Trophoblast cell (in vitro differentiated cells and primary cell): ENCODE results near the gene USF1.

Experiments used
- DNase-seq, 2 donors: peaks; one replicate each; pipeline ENCODE4 v3.0.0-alpha.2; 2016
- H2AFZ ChIP-seq: 2 replicates; pipeline ENCODE4 v1.6.1; 2013; ENCODE audit warnings: low read length, moderate library complexity, mild to moderate bottlenecking; ENCODE audit not compliant: insufficient read depth, poor library complexity
- H2AK5ac ChIP-seq: 2 replicates; pipeline ENCODE4 v1.6.1; 2013; ENCODE audit warnings: mild to moderate bottlenecking, low read length
- H2BK120ac ChIP-seq: 2 replicates; pipeline ENCODE4 v1.6.1; 2013; ENCODE audit warnings: low read length, mild to moderate bottlenecking, moderate library complexity; ENCODE audit not compliant: insufficient read depth, poor library complexity
- H2BK12ac ChIP-seq: 2 replicates; pipeline ENCODE4 v1.6.1; 2013; ENCODE audit warnings: mild to moderate bottlenecking, low read length, moderate library complexity
- H2BK5ac ChIP-seq: 2 replicates; pipeline ENCODE4 v1.6.1; 2013; ENCODE audit warnings: low read length, low read depth, moderate library complexity, mild to moderate bottlenecking; ENCODE audit not compliant: poor library complexity
- H3K14ac ChIP-seq: 2 replicates; pipeline ENCODE4 v1.6.1; 2013; ENCODE audit warnings: mild to moderate bottlenecking, low read length
- H3K18ac ChIP-seq: 2 replicates; pipeline ENCODE4 v1.6.1; 2013; ENCODE audit warnings: mild to moderate bottlenecking, low read length
- H3K23ac ChIP-seq: 2 replicates; pipeline ENCODE4 v1.6.1; 2013; ENCODE audit warnings: low read length
- H3K27ac ChIP-seq: 2 replicates; pipeline ENCODE4 v1.5.1; 2013; ENCODE audit warnings: low read depth, mild to moderate bottlenecking, inconsistent platforms, low read length, moderate library complexity
- H3K27me3 ChIP-seq: 2 replicates; pipeline ENCODE4 v1.6.1; 2013; ENCODE audit warnings: inconsistent platforms, mild to moderate bottlenecking, low read length, moderate library complexity; ENCODE audit not compliant: insufficient read depth
- H3K36me3 ChIP-seq, 2 experiments: 1 replicate in 1 of 2; 2 replicates in 1 of 2; pipeline ENCODE4 v1.6.1; 2013; ENCODE audit warnings: low read length in 2 of 2, mild to moderate bottlenecking in 2 of 2, moderate library complexity in 1 of 2; ENCODE audit not compliant: insufficient read depth in 2 of 2, control insufficient read depth in 1 of 2
- H3K4ac ChIP-seq: 2 replicates; pipeline ENCODE4 v1.6.1; 2013; ENCODE audit warnings: low read depth, mild to moderate bottlenecking, low read length, moderate library complexity
- H3K4me1 ChIP-seq, 2 experiments: 1 replicate in 1 of 2; 2 replicates in 1 of 2; pipeline ENCODE4 v1.6.1; 2013; ENCODE audit warnings: low read length in 2 of 2, mild to moderate bottlenecking in 2 of 2, moderate library complexity in 1 of 2; ENCODE audit not compliant: insufficient read depth in 2 of 2, control insufficient read depth in 1 of 2
- H3K4me2 ChIP-seq: 2 replicates; pipeline ENCODE4 v1.6.1; 2013; ENCODE audit warnings: inconsistent platforms, mild to moderate bottlenecking, low read length, moderate library complexity
- H3K4me3 ChIP-seq: 2 replicates; pipeline ENCODE4 v1.5.1; 2013; ENCODE audit warnings: mild to moderate bottlenecking, low read depth, low read length, inconsistent platforms
- H3K79me1 ChIP-seq: one replicate; pipeline ENCODE4 v1.6.1; 2013; ENCODE audit warnings: low read length
- H3K79me2 ChIP-seq: 2 replicates; pipeline ENCODE4 v1.6.1; 2013; ENCODE audit warnings: low read length, mild to moderate bottlenecking; ENCODE audit not compliant: control insufficient read depth, insufficient read depth, poor library complexity
- H3K9ac ChIP-seq: 2 replicates; pipeline ENCODE4 v1.6.1; 2013; ENCODE audit warnings: mild to moderate bottlenecking, low read length
- H3K9me3 ChIP-seq: 2 replicates; pipeline ENCODE4 v1.6.1; 2013; ENCODE audit warnings: low read depth, mild to moderate bottlenecking, control low read depth, inconsistent platforms, low read length; ENCODE audit not compliant: insufficient read depth
- H4K12ac ChIP-seq: 2 replicates; pipeline ENCODE4 v1.6.1; 2013; ENCODE audit warnings: low read depth, mild to moderate bottlenecking, low read length, moderate library complexity
- H4K8ac ChIP-seq: 2 replicates; pipeline ENCODE4 v1.6.1; 2013; ENCODE audit warnings: low read depth, mild to moderate bottlenecking, low read length, moderate library complexity
- H4K91ac ChIP-seq: one replicate; pipeline ENCODE4 v1.6.1; 2013; ENCODE audit warnings: low read depth, mild to moderate bottlenecking, low read length, moderate library complexity
- WGBS: extraction: QIAGEN DNeasy Blood & Tissue Kit; methylation state at CpG from one replicate; pipeline ENCODE4 v1.1.7; 2013; ENCODE audit warnings: missing lambda C conversion rate; ENCODE audit not compliant: insufficient read length, insufficient coverage; ENCODE audit errors: extremely low coverage; 5-methylcytosine and 5-hydroxymethylcytosine counted together

The USF1 gene

GRCh38 chr1:161071886-161072371 lies 26.2 kb upstream of the USF1 start:
- WGBS: no CpG with 5 or more reads among the region's 9 CpGs
- H3K4me3 ChIP-seq: no peak overlapping the region
- peak overlapping the region; percentile 16 for H3K4ac ChIP-seq

GRCh38 chr1:161070761-161071160 lies 25.0 kb upstream of the USF1 start:
- H3K9ac ChIP-seq: no peak overlapping the region
- peak overlapping the region; percentile 9 for H3K27ac ChIP-seq
- H2BK12ac ChIP-seq: no peak overlapping the region
- H2BK5ac ChIP-seq: peak overlapping the region; percentile 43
- H3K4me2 ChIP-seq: no peak overlapping the region
- no CpG with 5 or more reads among the region's 4 CpGs for WGBS
- H4K8ac ChIP-seq: no peak overlapping the region
- H3K18ac ChIP-seq: no peak overlapping the region
- H2BK120ac ChIP-seq: no peak overlapping the region
- no peak overlapping the region for H3K23ac ChIP-seq
- no peak for DNase-seq
- no peak overlapping the region for H3K4ac ChIP-seq
- H3K9me3 ChIP-seq: no peaks in the 10 kb centered on the region
- H2AK5ac ChIP-seq: no peak overlapping the region
- H4K91ac ChIP-seq: peak overlapping the region; percentile 68
- H3K79me2 ChIP-seq: no peaks in the 10 kb centered on the region
- H3K14ac ChIP-seq: no peak overlapping the region
- no peak overlapping the region for H3K4me3 ChIP-seq
- peaks cover 16 to 20% of the 10 kb centered on the region in 2 experiments for H3K36me3 ChIP-seq
- H4K12ac ChIP-seq: no peak overlapping the region
- no peaks in the 10 kb centered on the region for H3K27me3 ChIP-seq
- H3K79me1 ChIP-seq: peaks cover 12% of the 10 kb centered on the region
- H3K4me1 ChIP-seq: peaks cover 12 to 24% of the 10 kb centered on the region in 2 experiments
- H2AFZ ChIP-seq: no peak overlapping the region

More at GRCh38 chr1:161071886-161072371, 26.2 kb upstream of the USF1 start:
- H3K4me1 ChIP-seq: peaks cover 12 to 24% of the 10 kb centered on the region in 2 experiments
- H3K9me3 ChIP-seq: no peaks in the 10 kb centered on the region
- H4K91ac ChIP-seq: peak overlapping the region; percentile 52
- peak overlapping the region; percentile 6 for H3K14ac ChIP-seq
- H3K27me3 ChIP-seq: no peaks in the 10 kb centered on the region
- H3K4me2 ChIP-seq: no peak overlapping the region
- H2AFZ ChIP-seq: peak overlapping the region; percentile 27
- no peak overlapping the region for H3K23ac ChIP-seq
- no peak overlapping the region for H3K18ac ChIP-seq
- no peak overlapping the region for H3K9ac ChIP-seq
- H2AK5ac ChIP-seq: peak overlapping the region; percentile 75
- peak; percentile 93 to 94 for DNase-seq
- H4K8ac ChIP-seq: peak overlapping the region; percentile 48
- no peak overlapping the region for H3K27ac ChIP-seq
- no peaks in the 10 kb centered on the region for H3K79me2 ChIP-seq
- peak overlapping the region; percentile 1 for H2BK120ac ChIP-seq
- H2BK12ac ChIP-seq: peak overlapping the region; percentile 80
- peaks cover 18 to 20% of the 10 kb centered on the region in 2 experiments for H3K36me3 ChIP-seq
- peak overlapping the region; percentile 0 for H2BK5ac ChIP-seq
- peaks cover 12% of the 10 kb centered on the region for H3K79me1 ChIP-seq
- no peak overlapping the region for H4K12ac ChIP-seq

DNA sequence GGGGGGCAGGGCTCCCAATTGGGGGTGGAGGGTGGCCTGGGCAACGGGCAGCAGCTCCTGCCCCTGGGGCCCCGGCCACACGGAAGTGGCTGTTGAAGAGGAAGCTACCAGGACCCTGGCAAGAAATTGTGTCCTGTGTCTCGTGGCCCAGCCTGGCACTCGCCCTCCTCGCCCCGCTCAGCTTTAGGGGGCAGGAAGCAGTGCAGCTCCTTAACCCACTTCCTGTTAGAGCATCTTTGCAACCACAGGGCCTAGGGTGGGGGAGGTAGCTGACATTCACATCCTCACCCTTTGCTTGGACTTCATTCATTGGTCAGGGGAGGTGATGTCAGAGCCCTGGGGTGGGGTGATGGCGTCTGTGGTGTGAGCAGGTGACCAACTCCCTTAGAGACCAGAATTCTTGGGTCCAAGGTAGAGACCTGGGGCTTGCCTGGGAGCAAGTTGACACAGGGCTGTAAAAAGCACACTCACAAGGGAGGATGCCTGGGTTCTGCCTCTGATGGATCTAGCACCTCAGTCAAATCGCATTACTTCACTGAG lies 24.0 kb upstream of the USF1 start, which contains the start of gene ARHGAP30:
Gene ARHGAP30, minus strand, starts transcription at position 161 of the 540 bp plus-strand sequence. CDS start 267 bp downstream, outside the sequence.
- Histone ChIP-seq H3K4me2 (no peak within 1 kb of the TSS), H3K4me3 (no peak within 1 kb of the TSS), H3K27me3 (no peaks in the 10 kb centered on the region), H3K14ac (no peak within 1 kb of the TSS), H3K79me2 (no peaks in the 10 kb centered on the region), H2BK120ac (no peak within 1 kb of the TSS), H3K4ac (no peak within 1 kb of the TSS), H3K9ac (no peak within 1 kb of the TSS), H4K91ac (no peak within 1 kb of the TSS), H2BK5ac (no peak within 1 kb of the TSS), H3K9me3 (no peaks in the 10 kb centered on the region), H2BK12ac (no peak within 1 kb of the TSS), H3K27ac (no peak within 1 kb of the TSS), H3K4me1 (peaks cover 11 to 21% of the 10 kb centered on the region in 2 experiments), H3K18ac (no peak within 1 kb of the TSS), H3K79me1 (peaks cover 11% of the 10 kb centered on the region), H3K36me3 (peaks cover 14 to 18% of the 10 kb centered on the region in 2 experiments), H2AFZ (no peak within 1 kb of the TSS), H4K12ac (no peak within 1 kb of the TSS), H2AK5ac (peak within 1 kb of the TSS; percentile 28), H3K23ac (no peak within 1 kb of the TSS), H4K8ac (no peak within 1 kb of the TSS)
- no peak for DNase-seq
- WGBS: no CpG with 5 or more reads among the region's 9 CpGs

DNA sequence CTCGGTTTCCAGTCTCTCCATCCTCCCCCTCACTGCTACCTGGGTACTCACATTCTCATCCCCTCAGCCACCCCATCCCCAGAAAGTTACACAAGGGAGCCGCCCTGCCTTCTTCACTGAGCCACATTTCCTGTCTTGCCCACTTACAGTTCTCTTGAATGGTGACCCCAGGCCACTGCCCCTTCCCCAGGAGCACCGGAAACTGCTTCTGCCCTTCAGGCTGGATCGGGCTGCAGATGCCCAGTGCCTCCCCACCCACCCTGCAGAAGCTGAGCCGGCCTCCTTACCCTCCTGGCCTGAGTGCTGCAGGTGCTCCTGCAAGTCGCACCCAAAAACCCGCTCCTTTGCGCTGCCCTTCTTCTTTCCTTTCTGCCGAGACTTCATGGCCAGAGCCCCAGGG lies 23.5 kb upstream of the USF1 start:
- no peaks in the 10 kb centered on the region for H3K79me2 ChIP-seq
- no peak overlapping the region for H2BK5ac ChIP-seq
- H4K91ac ChIP-seq: no peak overlapping the region
- no peak overlapping the region for H3K27ac ChIP-seq
- no peaks in the 10 kb centered on the region for H3K9me3 ChIP-seq
- H3K23ac ChIP-seq: no peak overlapping the region
- no peak overlapping the region for H3K4ac ChIP-seq
- peaks cover 6% of the 10 kb centered on the region for H3K79me1 ChIP-seq
- H4K8ac ChIP-seq: no peak overlapping the region
- H3K36me3 ChIP-seq: peaks cover 11 to 15% of the 10 kb centered on the region in 2 experiments
- H4K12ac ChIP-seq: no peak overlapping the region
- WGBS: no CpG with 5 or more reads among the region's 9 CpGs
- no peak overlapping the region for H3K9ac ChIP-seq
- H3K4me2 ChIP-seq: no peak overlapping the region
- no peak overlapping the region for H3K14ac ChIP-seq
- no peak overlapping the region for H3K18ac ChIP-seq
- H2AK5ac ChIP-seq: no peak overlapping the region
- H2BK120ac ChIP-seq: no peak overlapping the region
- peaks cover 6 to 17% of the 10 kb centered on the region in 2 experiments for H3K4me1 ChIP-seq
- H2BK12ac ChIP-seq: no peak overlapping the region
- no peak overlapping the region for H3K4me3 ChIP-seq
- H2AFZ ChIP-seq: no peak overlapping the region
- no peak for DNase-seq
- no peaks in the 10 kb centered on the region for H3K27me3 ChIP-seq
